Measurements from ENCODE around the gene KCNAB1. TPM values are rescaled to one million over a fixed set of nuclear protein-coding genes. Genes with fewer than 3 reads are reported as not detected.

The KCNAB1 gene
- total RNA-seq, 1 experiment from 2014 or later, result not detected

DNA sequence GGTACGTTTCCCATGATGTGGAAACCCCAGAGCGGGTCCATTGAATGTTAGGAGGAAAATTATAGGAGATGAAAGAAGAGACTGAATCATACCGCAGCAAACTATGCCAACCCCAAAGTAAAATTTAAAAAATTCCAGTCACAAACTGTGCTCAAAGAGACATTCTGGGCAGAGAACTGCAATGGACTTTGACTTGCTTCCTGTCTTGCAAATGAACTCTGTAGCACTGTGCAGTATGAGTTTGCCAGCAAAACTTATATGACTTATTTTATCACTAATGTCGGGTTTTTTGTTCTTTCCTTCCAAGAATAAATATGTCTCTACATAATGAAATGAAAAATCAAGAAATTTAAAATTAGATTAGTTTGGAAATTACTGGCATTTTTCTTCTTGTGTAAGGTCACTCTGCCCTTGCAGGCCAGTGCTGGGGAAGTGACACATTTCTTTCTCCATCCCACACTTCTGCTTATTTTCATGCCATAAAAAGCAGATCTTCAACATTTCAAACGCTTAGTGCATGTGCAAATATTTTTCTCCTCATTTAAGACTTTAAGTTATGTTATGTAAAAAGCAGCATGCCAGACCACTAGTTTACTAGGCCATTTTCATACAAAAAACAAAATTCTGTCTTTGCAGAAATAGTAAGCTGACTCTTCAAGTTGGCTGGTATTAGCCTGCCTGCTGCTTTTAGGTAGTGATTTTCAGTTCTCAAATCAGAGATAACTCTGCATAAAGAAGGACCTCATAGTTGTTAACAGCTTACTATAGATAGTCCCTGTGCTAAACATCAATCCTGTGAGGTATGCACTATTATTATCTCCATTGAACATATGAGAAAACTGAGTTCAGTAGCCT lies 466.8 kb downstream of the KCNAB1 start:
- H3K27me3 ChIP-seq (replicated peaks; ENCODE audit: insufficient read depth, low read depth, low read length, poor library complexity), result no peaks in the 10 kb centered on the region
- no peak overlapping the region for H3K27ac ChIP-seq (ENCODE audit: low read depth, low read length, poor library complexity, severe bottlenecking)
- H3K9me3 ChIP-seq (ENCODE audit: low read depth, low read length, poor library complexity, severe bottlenecking), result no peaks in the 10 kb centered on the region
- ChIA-PET POLR2A (ENCODE audit: low non-redundant PET) (no interaction called here), CTCF (no interaction called here)
- no peaks in the 10 kb centered on the region for H3K4me1 ChIP-seq (ENCODE audit: insufficient read depth, low read length, poor library complexity, severe bottlenecking)
- DNase-seq (ENCODE audit: low spot score), result no peak
- TF ChIP-seq, protein P1, sequence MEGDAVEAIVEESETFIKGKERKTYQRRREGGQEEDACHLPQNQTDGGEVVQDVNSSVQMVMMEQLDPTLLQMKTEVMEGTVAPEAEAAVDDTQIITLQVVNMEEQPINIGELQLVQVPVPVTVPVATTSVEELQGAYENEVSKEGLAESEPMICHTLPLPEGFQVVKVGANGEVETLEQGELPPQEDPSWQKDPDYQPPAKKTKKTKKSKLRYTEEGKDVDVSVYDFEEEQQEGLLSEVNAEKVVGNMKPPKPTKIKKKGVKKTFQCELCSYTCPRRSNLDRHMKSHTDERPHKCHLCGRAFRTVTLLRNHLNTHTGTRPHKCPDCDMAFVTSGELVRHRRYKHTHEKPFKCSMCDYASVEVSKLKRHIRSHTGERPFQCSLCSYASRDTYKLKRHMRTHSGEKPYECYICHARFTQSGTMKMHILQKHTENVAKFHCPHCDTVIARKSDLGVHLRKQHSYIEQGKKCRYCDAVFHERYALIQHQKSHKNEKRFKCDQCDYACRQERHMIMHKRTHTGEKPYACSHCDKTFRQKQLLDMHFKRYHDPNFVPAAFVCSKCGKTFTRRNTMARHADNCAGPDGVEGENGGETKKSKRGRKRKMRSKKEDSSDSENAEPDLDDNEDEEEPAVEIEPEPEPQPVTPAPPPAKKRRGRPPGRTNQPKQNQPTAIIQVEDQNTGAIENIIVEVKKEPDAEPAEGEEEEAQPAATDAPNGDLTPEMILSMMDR (conservative IDR thresholded peaks at IDR 0.05; ENCODE audit: low read depth, low read length), result no peak
- no peak for TF ChIP-seq EZH2 (IDR thresholded peaks at IDR 0.05; ENCODE audit: borderline replicate concordance, low read depth, low read length, poor library complexity, severe bottlenecking)
- intact Hi-C loops (cut with micrococcal nuclease; ENCODE audit: unreplicated experiment), result no loop called here
- H3K36me3 ChIP-seq (ENCODE audit: insufficient read depth, low read length, poor library complexity, severe bottlenecking), result no peaks in the 10 kb centered on the region
- no peak overlapping the region for H3K4me3 ChIP-seq (ENCODE audit: low read depth, low read length, poor library complexity, severe bottlenecking)
- no TSS peak for BruUV-seq (replicated peaks)

DNA sequence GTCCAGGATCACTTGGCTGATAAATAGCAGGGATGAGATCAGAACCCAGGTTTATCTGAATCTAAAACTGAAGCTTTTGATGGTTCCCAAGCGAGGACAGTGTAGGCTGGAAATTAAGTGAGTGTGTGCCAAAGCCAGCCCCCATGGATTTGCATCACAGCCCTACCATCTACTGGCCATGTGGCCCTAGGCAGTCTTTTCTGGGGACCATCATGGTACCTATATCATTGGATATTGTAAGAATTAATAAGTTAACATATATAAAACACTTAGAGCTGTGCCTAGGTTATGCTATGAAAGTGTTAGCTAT lies 467.3 kb downstream of the KCNAB1 start:
- no TSS peak for BruUV-seq (replicated peaks)
- TF ChIP-seq, protein P1 (conservative IDR thresholded peaks at IDR 0.05; ENCODE audit: low read depth, low read length), result no peak
- no peak for TF ChIP-seq EZH2 (IDR thresholded peaks at IDR 0.05; ENCODE audit: borderline replicate concordance, low read depth, low read length, poor library complexity, severe bottlenecking)
- Histone ChIP-seq H3K27ac (ENCODE audit: low read depth, low read length, poor library complexity, severe bottlenecking) (no peak overlapping the region), H3K4me1 (ENCODE audit: insufficient read depth, low read length, poor library complexity, severe bottlenecking) (no peaks in the 10 kb centered on the region), H3K36me3 (ENCODE audit: insufficient read depth, low read length, poor library complexity, severe bottlenecking) (no peaks in the 10 kb centered on the region), H3K4me3 (ENCODE audit: low read depth, low read length, poor library complexity, severe bottlenecking) (no peak overlapping the region), H3K9me3 (ENCODE audit: low read depth, low read length, poor library complexity, severe bottlenecking) (no peaks in the 10 kb centered on the region), H3K27me3 (replicated peaks; ENCODE audit: insufficient read depth, low read depth, low read length, poor library complexity) (no peaks in the 10 kb centered on the region)
- intact Hi-C loops (cut with micrococcal nuclease; ENCODE audit: unreplicated experiment), result no loop called here
- CTCF ChIA-PET, result no interaction called here
- POLR2A ChIA-PET (ENCODE audit: low non-redundant PET), result no interaction called here
- no peak for DNase-seq (ENCODE audit: low spot score)

Other genes with a start within 250 kb of the KCNAB1 start
- gene GMPS, start 249.9 kb upstream of the KCNAB1 start, total RNA-seq (2021), result 185 and 187 TPM in 2 replicates